ENCODE results near the gene ABCC8. TPM values are rescaled to one million over a fixed set of nuclear protein-coding genes. Genes with fewer than 3 reads are reported as not detected.

The ABCC8 gene
- polyA plus RNA-seq, 3 donors, result 0.71 to 1.1 (median 0.83) TPM

DNA sequence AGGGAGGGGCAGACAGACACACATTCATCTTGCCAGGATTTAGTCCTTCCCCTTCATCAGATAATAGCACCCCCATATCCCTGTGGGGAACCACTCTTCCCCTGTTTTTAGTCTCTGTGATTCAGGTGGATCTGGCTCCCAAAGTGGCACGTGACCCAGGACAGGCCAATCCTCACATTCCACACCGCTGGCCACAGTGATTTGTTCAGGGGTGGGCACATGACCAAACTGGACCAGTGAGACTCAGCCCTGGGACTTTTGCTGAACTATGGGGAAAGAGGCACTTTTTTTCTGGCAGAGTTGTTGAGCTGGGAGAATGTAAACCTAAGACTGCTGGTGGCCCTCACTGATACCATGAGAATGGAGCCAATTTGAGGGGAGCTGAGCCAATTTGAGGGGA lies 69.1 kb downstream of the ABCC8 start:
- no peak for DNase-seq (ENCODE audit: low read depth in 3 of 3, low spot score in 2 of 3)

DNA sequence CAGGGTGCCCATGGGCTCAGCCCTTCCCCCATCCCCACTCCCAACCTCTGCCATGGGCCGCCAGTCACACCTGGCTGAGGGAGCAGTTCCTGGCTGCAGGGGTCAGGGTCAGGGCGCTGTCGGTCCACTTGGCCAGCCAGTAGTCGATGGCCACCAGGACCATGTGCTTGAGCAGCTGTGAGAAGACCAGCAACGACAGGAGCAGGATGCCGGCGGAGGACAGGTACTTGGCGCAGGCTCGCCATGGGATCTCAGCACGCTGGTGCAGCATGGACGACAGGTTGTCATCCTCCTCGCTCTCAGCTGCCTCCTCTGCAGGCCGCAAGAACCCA lies 69.9 kb downstream of the ABCC8 start:
- no peak for DNase-seq (ENCODE audit: low read depth in 3 of 3, low spot score in 2 of 3)

DNA sequence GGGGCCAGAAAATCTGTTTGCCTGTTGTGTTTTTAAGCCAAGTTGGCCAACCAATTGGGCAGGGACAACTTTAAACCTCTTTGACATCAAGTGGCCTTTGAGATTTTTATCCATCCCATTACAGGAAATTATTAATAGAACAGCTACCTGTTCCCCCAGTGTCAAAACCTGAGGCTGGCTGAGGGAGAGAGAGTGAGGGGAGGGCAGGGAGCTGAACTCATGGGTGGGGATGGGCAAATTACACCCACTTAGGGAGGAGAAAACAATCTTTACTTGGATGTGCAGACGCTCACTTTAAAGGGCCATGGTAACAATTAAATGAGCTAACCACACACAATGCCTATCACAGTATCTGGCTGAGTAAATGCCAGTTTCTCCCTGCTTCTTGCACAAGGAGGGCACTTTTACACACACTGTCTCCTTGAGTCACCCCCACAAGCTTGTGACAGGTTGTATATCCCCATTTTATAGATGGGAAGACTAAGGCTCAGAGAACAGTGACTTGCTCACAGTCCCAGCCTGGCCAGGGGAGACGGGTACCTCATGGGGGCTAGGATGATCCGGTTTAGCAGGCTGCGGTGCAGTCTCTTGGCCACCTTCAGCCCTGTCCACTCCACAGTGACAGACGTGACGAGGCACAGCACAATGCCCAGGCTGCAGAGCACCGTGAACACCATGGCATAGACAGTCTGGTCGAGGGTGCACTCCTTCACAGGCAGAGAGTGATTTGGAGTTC lies 70.4 kb downstream of the ABCC8 start:
- DNase-seq (ENCODE audit: low read depth in 3 of 3, low spot score in 2 of 3), result no peak

DNA sequence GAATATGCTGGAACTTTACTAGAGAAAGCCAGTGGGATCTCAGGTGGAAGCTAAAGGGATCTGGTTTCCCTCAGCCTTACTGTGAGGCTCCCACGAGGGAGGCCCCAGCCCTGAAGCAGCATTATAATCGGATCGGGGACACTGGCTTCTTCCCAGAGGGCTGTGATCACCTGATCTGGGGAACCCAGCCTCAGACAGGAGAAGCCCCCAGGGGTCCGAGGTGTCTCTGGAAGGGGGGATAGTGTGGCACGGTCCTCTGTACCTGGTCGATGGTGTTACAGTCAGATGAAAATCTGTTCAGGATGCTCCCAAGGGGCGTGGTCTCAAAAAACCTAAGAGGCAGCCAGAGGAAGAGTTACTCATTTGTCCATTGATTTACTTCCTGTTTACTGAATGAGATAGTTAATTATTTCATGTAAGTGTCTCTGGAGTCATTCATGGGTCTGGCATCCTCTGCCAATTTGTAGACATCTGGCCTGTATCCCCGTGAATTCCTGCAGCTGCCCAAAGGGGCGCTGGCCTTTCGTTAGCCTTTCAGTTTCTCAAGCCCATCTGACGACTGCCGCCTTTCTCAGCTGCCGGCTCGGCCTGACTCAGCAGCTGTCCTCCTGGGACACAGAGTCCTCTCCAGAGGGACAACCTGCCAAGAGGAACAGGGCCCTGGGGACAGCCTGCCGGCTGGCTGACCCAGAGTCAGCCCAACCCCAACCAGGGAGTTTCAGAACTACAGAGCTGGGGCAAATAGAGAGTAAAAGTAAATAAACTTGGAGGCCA lies 71.2 kb downstream of the ABCC8 start:
- DNase-seq (ENCODE audit: low read depth in 3 of 3, low spot score in 2 of 3), result no peak

DNA sequence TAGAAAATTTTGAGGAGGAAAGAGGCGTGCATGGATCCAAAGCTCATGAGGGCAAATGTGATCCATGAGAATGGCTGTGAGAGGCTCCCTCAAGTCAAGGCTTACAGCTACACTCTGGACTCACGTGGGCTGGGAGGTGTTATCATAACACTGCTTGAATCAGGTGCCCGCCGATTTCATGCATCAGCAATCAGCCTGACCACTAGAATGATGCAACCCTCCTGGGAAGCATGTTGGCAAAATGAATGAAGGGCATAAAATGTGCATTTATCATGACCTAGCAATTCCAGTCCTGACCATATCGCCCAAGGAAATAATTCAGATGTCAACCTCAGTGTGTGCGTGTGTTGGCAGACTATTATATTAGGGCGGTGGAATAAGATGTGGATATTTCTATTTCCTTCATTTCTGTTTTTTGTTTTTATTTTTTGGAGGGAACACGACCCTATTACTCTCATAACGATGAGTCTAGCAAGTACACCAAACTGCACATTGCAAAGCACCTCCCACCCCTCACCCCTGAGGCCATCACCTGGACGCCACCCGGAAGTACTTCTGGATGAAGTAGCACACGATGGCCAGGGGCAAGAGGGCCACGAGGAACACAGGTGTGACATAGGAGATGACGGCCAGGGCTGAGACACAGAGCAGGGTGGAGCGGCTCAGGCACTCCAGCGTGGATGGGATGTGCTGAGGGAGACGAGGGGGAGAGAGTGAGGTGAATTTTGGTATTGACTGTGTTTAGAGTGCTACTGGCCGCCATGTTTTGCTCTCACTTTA lies 72.5 kb downstream of the ABCC8 start:
- DNase-seq (ENCODE audit: low read depth in 3 of 3, low spot score in 2 of 3), result no peak

DNA sequence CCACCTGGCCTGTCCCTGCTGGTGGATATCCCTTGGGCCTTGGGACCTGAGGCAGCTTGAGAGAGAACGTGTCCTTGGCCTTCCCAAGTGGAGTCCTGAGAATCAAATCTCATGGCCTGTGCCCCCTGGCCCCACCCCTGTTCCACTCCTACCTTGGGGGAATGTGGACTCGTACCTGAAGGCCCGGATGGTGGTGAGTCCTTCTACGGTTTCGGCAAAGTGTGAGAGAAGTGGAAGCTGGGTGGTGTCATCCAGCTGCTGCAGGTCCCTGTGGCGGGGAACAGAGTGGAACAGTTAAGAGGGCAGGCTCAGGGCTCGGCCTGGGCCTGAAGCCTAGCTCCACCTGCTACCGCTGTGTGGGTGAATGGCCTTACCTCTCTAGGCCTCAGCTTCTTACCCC lies 74.2 kb downstream of the ABCC8 start:
- DNase-seq (ENCODE audit: low read depth in 3 of 3, low spot score in 2 of 3), result no peak

DNA sequence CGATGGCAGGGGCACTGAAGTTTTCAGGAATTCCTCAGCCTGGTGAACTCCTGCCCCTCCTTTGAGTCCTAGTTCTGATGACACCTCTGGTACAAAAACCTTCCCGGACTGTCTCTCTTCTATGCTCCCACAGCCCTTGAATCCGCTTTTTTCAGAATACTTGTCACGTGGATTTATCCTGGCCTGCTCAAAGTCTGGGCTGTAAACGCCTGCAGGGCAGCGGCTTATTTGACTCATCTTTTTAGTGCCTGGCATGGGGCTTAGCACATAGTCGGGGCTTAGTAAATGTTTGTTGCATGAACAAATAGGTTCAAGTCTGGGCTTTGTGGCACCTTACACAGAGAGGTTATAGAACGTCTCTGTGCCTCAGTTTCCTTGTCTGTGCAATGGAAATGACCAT lies 74.8 kb downstream of the ABCC8 start:
- no peak for DNase-seq (ENCODE audit: low read depth in 3 of 3, low spot score in 2 of 3)

DNA sequence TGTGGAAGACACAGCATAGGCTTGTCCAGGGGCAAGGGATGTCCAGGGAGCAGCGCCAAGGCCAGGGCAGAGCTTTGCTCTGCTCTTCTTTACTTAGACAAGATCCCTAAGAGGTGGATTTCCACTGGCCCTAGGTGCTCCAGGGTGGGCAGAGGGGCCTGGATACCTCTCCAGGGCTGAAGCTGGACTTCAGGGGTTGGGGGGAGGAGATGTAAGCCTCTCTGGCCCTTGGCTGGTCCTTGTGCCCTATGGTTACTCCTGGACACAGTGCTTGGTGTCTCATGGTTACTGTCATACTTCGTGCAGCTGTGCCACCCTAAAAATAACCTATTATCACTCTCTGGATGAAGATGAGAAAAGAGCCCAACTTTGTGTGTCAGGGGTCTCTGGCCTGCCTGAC lies 75.3 kb downstream of the ABCC8 start:
- no peak for DNase-seq (ENCODE audit: low read depth in 3 of 3, low spot score in 2 of 3)

DNA sequence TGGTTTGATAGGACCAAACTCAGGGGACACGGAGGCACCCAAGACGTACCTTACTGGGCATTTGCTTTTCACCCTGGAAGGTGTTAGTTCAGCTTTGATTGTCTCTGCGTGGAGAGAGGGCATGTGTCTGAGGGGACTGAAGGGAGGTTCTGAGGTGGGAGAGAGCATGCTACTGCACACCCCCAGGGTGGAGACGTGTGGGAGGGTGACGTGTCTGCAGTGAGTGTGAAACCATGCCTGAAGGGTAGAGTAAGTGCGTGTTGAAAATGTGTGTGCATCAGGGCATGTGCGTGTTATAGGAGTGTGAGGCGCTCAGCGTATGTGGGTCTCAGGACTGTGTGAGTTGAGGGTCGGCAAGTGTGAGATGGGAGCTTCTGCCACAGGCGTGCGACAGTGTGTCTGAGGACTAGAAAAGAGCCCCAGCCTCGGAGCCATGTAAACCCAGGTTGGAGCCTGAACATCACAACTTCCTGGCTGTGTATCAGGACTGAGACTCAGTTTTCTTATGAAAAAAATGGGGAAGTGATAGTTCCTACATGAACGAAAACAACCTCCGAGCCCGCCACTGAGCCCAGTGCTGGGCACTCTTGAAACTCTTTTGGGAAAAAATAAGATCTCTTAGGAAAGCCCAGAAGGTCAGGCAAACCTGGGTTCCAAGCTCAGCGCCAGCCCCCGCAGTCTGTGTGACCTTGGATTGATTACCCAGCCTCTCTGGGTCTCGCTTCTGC lies 76.4 kb downstream of the ABCC8 start:
- no peak for DNase-seq (ENCODE audit: low read depth in 3 of 3, low spot score in 2 of 3)

DNA sequence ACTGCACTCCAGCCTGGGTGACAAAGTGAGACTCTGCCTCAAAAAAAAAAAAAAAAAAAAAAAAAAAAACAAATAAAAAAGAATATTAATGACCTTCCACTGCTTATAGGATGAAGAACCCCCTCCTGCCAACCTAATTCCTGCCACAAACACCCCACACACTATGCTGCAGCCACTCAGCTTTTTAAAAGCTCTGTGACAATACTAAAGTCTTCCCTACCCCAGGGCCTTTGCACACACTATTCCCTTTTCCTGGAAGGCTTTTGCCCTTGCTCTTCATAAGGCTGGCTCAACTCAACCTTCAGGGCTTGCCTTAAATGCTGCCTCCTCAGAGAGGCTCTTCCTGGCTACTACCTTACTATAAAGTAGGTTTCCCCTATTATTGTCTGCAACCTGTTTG lies 77.4 kb downstream of the ABCC8 start:
- no peak for DNase-seq (ENCODE audit: low read depth in 3 of 3, low spot score in 2 of 3)

DNA sequence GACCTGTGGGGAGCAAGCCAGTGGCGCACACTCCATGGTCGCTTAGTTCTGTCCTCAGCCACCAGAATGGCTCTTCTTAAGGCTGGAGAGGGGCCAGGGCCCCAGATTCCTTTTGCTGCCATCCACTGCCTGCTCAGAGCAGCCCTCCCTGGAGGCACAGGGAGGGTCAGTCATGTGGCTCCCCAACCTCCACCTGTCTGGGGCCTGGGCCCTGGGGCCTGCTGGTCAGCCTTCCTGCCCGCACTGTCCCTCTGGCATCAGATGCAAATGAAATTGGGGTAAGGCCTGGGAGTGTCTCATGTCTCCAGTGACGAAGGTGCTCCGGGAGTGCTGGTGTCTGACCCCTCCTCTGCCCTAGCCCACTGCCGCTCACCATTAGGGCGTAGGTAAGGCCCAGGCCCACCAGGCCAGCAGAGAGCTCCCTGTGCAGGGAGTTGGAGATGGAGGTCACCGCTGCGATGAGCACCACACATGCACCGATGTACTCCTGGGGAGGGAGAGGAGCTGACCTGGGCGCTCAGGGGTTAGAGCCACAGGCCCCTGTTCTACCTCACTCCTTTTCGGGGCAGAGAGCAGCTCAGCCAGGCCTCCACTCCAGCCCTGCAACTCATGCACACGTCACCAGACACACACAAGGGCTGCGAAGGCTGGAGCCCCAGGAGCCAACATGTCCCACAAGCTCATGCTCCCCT lies 79.2 kb downstream of the ABCC8 start:
- DNase-seq (ENCODE audit: low read depth in 3 of 3, low spot score in 2 of 3), result no peak

DNA sequence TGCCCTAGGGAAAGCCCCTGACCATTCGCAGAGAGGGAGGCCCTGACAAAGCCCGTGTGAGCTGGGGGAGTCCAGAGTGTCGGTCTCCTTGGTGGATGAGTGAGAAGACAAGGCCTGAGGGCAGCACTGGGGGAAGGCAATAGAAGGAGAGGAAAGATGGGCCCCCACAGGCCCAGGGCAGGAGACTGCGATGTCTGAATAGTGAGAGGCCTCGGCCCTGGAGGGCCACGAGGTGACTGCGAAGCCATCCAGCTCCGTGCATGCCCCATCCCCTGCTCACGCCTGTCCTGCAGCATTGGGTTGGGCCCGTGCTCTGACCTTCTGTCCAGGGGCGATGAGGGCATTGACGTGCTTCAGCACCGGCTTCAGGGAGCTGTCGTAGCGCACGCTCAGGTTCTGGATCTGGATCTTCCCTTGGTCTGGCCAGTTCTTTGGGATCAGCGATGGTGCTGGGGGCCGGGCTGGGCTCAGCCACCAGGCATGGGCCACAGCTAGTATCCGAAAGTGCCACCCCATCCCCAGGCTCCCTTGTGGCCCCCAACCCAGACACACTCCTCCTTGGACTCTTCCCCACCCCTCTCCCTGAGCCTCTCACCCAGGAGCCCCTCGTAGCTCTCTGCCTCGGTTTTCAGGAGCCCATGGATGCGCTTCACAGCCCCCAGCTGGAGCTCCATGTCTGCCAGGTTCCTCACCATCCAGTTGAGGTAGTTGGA lies 79.9 kb downstream of the ABCC8 start:
- DNase-seq (ENCODE audit: low read depth in 3 of 3, low spot score in 2 of 3), result no peak

DNA sequence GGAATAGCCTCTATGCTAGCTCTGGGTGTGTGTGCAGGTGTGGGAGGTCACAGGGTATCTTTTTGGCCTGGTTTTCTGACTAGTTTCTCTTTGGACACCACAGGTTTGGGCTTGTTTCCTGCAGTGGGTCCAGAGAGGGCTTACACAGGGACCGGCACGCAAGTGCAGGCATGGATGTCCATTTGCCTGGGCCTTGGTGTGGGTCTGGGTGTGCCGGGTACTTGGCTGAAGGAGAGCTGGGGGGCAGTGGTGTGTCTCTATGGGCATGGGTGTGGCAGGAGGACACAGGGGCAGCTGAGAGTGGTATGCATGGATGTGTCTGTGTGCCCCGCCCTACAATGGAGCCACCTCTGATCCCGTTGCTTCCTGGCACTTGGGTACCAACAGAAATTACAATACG lies 80.7 kb downstream of the ABCC8 start:
- DNase-seq (ENCODE audit: low read depth in 3 of 3, low spot score in 2 of 3), result no peak

DNA sequence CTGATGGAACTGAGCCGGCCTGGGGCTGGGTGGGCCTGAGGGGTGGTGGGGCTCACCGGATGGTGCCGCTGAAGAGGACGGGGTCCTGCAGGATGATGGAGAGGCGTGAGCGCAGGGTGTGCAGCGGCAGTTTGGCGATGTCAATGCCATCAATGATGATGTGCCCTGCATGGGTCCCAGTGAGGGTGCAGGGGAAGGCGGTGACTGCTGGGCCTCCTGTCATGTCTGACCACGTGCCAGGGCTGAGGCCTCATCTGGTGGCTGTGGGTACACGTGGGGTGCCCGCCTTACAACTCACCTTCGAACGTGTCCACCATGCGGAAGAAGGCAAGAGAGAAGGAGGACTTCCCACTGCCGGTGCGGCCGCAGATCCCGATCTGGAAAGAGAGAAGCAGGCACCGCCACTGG lies 81.1 kb downstream of the ABCC8 start:
- DNase-seq (ENCODE audit: low read depth in 3 of 3, low spot score in 2 of 3), result no peak

DNA sequence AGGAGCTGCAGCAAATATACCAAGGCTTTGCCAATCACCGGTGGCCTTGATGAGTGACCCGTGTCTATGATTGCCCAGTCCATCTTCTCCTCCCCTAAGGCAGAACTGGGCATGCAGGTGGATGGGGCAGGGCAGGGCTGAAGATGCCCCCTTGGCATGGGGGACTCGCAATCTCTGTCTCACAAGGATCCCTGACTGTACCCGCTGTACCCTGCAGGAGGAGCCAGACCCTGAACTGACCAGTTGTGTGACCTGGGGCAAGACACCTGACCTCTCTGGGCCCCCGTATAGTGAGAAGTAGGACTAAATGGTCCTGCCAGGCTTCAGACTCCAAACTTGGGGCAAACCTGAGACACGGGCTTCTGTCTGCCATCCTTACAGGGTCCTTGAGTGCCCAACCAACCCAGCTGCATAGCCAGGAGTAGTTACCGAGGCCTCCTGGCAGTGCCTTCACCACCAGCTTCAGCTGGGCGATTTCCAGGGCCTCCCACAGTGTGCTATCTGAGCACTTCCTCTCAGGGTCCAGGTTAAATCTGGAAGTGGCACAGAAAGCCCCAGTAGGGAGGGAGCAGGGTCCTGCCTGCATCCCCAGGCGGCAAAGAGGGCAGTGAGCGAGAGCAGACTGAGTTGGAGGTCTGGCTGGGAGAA lies 81.8 kb downstream of the ABCC8 start:
- DNase-seq (ENCODE audit: low read depth in 3 of 3, low spot score in 2 of 3), result no peak

DNA sequence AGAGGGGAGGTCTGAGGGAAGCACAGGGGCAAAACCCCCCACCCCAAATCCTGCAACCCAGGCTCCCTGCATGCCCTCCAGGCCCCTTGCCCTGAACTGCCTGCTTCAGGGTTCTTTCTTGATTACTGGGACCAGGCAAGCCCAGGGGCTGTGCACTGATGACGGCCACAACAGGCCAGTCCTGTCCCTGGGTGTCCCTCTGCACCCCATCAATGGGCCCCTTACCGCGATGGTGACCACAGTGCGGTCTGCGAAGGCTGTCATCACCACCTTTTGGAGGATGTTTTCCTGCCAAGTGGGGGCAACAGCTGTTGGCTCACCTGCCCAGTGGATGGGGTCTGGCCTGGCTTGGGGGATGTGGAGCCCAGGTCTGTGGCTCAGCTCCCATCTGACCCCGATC lies 83.2 kb downstream of the ABCC8 start:
- no peak for DNase-seq (ENCODE audit: low read depth in 3 of 3, low spot score in 2 of 3)

DNA sequence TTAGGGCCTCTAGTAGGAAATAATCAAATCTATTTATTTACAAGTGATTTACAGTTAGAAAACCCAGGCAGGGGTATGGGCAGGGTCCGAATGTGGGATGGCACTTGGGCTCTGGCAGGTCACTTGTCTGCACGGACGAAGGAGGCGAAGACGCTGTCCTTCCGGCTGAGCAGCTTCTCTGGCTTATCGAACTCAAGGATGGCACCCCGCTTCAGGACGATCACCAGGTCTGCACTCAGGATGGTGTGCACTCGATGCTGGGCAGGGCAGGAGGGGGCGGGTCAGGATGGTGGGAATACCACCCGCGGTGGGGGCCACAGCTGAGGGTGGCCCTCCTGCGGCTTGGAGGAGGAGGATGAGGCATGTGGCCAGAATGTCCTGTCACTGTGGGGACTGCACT lies 83.8 kb downstream of the ABCC8 start:
- DNase-seq (ENCODE audit: low read depth in 3 of 3, low spot score in 2 of 3), result no peak

DNA sequence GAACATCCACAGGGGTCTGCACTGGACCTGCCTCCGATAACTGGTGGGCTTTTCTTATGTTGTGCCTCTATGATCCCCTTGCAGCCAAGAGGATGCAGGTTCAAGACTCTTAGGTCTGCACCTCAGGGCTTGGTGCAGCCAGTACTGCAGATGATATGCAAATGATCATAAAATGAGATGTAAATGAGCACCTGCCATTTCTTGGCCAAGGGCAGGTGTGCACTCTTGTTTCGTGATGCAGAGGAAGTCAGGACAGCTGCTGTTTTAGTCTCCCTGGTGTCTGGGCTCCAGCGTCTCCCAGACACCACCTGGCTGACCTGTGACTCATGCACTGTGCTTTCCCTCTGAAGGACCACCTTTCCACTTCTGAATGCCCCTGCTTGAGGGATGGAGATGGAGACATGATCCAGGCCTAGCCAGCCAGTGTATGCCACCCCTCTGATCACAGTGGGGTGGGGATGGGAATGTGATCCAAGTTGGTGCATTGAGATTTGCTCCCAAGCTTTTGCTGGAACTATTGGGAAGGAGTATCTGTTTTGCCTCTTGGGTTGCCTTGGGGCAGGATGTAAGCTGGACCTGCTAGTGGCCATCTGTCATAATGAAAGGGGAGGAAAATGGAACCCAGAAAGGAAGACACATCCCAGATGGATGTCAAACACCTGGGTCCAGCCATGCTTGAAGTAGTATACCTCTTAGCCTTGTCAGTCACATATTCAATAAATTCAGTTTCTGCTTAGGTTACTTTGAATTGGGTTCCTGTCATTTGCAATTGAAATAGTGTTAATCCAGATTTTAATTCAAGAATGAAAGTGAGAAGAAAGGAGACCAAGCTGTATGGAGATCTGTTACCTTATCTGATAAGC lies 84.9 kb downstream of the ABCC8 start:
- no peak for DNase-seq (ENCODE audit: low read depth in 3 of 3, low spot score in 2 of 3)
